ENCODE measurements around the gene RMND5B.
"Not testable (repeated sequence)": the region's sequence is repeated elsewhere in the genome, so short reads cannot be mapped to it uniquely, and the experiment has no call there.

RMND5B gene, protein sequence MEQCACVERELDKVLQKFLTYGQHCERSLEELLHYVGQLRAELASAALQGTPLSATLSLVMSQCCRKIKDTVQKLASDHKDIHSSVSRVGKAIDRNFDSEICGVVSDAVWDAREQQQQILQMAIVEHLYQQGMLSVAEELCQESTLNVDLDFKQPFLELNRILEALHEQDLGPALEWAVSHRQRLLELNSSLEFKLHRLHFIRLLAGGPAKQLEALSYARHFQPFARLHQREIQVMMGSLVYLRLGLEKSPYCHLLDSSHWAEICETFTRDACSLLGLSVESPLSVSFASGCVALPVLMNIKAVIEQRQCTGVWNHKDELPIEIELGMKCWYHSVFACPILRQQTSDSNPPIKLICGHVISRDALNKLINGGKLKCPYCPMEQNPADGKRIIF

DNA sequence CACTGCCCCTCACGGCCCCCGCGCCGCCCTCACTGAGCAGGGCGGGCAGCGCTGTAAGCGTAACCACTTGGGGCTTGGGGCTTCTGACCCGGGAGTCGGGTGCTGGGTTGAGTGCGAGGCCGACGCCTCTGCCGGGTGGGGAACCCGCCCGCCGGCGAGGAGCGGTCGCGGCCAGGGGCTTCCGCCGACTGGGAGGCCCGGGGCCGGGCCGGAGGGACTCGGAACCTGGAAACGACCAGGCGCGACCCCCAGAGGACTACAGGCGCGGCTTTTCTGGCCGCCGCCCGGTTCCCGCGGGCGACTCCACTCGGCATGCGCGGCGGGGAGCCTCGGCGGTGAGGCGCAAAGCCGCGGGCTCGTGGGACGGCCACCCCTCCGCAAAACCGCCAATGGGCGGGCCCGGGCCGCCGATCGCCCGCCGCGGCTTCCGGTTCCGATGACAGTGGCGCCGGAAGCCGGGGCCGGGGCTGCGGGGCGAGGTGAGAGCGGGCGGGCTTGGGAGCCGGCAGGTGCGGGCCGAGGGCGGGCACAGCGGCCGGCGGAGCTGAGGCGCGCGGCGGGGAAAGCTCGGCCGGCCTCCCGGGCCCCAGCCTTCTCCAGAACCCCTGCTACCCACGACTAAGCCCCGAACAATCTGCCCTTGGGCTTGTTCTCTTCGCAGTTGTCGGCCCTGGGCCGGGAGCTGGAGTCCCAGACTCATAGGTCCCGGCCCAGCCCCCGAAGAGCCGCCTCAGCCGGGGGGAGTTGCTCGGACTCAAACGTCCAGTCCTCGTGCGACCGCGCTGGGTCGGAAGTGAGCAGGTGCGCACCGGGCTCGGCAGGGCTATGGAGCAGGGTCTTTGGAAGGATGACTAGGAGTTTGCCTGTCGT, at the start of gene RMND5B:
Gene RMND5B, plus strand, starts transcription at position 439 of the 870 bp plus-strand sequence. CDS start 7,106 bp downstream, outside the sequence.
- DNase-seq (ENCODE audit: low read depth): no peak
- H3K4me3 ChIP-seq (ENCODE audit: low read depth, low read length): peak within 1 kb of the TSS; percentile 74

DNA sequence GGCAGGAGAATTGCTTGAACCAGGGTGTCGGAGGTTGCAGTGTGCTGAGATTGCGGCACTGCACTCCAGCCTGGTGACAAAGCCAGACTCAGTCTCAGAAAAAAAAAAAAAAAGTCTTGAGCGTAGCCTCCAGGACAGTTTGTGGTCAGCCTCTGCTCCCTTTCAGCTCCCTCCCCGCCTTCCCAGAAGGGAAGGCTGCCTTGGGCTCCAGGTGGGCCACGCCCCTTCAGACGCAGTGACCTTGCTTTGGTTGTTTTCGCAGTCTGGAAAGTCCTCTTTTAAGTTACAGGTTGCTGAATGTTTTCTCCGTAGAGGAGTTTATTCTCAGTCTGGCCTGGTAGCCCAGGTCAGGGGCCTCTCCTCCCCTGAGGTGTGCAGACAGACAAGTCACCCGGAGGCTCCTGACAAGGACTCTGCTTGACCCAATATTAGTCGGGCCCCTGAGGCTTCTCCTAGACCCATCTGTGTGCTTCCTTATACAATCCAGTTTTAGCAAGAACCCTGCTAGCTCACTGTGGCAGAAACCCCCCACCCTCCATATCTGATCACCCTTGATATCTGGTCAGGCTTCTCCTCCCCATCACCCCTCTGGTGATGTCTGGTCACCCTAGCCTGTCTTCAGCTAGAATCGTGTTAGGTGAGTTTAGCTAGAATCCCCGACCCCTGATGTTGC, 49.1 kb upstream of the RMND5B start:
- H3K4me3 ChIP-seq (ENCODE audit: low read depth, low read length): no peak overlapping the region
- DNase-seq (ENCODE audit: low read depth): no peak

DNA sequence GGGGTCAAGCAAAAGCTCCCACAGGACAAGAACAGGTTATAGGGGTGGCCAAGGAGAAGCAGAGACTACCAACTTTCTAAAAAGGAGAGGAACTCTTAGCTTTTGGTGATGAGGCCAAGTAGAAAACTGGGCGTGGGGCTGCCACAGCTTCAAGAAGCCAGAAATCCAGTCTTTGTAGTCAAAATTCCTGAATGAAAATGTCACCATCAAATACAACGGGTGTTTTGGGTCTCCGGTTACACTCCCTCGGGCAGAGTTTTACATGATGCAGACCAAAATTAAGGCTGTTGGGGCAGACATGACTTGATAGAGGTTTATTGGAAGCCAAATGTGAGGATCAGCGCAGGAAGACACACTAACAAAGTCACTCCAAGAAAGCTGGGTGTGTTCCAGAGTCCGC, 46.9 kb upstream of the RMND5B start:
- no peak overlapping the region for H3K4me3 ChIP-seq (ENCODE audit: low read depth, low read length)
- no peak for DNase-seq (ENCODE audit: low read depth)

DNA sequence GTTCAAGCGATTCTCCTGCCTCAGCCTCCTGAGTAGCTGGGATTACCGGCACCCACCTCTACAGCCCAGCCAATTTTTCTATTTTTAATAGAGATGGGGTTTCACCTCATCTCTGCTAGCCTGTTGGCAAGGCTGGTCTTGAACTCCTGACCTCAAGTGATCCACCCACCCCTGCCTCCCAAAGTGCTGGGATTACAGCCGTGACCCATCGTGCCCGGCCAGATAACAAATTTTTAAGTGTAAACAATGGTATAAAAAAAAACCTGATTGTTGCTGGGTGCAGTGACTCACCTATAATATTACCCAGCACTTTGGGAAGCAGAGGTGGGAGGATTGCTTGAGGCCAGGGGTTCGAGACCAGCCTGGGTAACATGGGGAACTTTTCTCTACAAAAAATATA, 45.5 kb upstream of the RMND5B start:
- DNase-seq (ENCODE audit: low read depth): no peak
- H3K4me3 ChIP-seq (ENCODE audit: low read depth, low read length): no peak overlapping the region

DNA sequence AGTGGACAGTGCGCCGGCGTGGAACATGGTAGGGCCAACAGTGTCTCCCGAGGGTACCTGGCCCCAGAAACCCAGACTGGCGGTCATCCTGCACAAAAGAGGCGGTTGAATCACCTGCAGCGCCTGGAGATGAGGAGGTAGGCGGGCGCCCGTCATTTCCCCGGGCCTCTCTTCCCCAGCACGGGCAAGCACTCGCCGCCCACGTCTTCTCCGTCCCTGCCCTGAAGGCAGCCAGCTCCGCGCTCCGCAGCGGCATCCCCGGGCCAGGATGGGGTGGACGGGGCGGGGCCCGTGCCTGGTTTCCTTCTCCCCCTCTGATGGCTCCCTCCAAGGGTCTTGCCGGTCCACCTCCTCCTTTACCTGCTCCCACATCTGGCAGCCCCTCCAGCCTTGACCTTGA, 44.5 kb upstream of the RMND5B start:
- DNase-seq (ENCODE audit: low read depth): no peak
- no peak overlapping the region for H3K4me3 ChIP-seq (ENCODE audit: low read depth, low read length)

DNA sequence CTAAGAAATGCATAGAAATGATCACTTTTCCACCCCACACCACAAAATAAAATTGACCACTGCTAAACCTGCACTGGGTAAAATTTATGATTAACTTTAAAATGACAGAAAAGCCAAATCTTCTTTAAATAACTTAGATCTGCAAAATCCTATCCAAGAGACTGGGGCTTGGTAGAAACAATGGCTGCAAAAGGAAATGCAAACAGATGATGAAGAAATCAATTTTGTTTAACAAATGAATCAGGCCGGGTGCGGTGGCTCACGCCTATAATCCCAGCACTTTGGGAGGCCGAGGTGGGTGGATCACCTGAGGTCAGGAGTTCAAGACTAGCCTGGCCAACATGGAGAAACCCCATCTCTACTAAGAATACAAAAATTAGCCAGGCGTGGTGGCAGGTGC, 43.6 kb upstream of the RMND5B start:
- DNase-seq (ENCODE audit: low read depth); H3K4me3 ChIP-seq (ENCODE audit: low read depth, low read length): not testable (repeated sequence)

DNA sequence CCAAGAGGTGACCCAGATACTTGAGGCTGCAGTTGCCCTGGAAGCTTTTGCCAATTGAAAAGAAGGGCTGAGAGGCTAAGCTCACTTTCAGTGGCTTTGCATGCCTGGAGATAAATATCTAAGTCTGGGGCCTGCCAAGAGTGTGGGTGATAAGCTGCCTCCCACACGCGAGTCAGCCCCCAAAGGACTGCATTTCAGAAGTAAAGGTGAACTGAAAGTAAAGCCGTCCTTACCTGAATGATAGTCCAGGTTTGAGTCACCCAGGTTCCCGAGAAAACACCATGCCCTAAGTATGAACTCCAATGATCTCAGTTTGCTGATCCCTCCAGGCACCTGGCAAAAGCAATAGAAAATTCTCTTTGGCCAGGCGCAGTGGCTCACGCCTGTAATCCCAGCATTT, 40.0 kb upstream of the RMND5B start:
- DNase-seq (ENCODE audit: low read depth): no peak
- H3K4me3 ChIP-seq (ENCODE audit: low read depth, low read length): no peak overlapping the region

DNA sequence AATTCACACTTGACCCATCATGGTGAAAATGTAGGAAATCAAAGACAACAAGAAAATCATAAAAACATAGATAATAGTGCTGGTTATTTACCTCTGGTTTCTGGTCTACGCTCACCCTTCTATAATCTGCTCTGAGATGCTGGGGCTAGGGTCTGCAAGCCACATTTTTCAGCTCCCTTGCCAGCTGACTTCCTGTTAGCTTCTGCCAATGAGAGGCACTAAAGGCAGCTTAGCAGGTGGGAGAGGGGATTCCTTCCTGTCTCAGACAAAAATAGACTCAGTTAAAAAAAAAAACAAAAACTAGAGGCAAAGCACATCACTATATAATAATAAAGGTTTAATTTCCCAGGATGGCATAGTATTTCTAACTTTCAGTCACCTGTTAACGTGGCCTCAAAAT, 37.7 kb upstream of the RMND5B start:
- no peak overlapping the region for H3K4me3 ChIP-seq (ENCODE audit: low read depth, low read length)

DNA sequence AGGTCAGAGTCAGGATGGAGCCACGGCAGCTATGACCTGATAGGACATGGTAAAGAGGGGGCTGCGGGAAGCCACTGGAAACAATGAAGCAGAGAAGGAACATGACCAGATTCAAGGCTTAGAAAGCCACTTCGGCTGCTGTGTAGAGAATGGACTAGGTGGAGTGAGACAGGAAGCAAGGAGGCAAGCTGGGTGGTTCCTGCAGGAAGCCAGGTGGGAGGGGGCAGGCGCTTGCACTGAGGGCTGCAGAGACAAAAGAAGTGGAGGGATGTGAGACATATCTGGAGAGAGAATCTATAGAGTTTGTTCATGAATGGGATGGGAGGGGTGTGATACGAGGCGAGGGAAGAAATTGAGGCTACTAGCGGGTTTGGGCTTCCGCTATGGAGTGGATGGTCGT, 36.5 kb upstream of the RMND5B start:
- DNase-seq (ENCODE audit: low read depth): no peak
- no peak overlapping the region for H3K4me3 ChIP-seq (ENCODE audit: low read depth, low read length)

More for the DNA sequence above, 37.7 kb upstream of the RMND5B start:
- DNase-seq (ENCODE audit: low read depth): no peak

DNA sequence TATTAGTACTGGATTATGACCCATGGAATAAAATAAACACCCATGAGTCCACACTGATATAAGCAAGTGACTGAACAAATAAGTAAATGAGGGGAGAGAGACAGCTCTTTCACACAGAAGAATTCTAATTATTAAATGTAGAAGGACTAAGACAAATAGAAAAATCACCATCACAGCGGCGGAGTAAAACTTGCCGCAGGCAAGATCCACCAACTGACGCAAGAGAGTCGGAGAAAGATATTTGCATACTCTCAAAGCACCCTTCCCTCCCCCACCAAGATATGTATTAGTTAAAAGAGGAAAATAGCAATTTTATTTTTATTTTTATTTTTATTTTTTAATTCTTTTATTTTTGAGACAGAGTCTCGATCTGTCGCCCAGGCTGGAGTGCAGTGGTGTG, 32.1 kb upstream of the RMND5B start:
- no peak for DNase-seq (ENCODE audit: low read depth)
- H3K4me3 ChIP-seq (ENCODE audit: low read depth, low read length): no peak overlapping the region

DNA sequence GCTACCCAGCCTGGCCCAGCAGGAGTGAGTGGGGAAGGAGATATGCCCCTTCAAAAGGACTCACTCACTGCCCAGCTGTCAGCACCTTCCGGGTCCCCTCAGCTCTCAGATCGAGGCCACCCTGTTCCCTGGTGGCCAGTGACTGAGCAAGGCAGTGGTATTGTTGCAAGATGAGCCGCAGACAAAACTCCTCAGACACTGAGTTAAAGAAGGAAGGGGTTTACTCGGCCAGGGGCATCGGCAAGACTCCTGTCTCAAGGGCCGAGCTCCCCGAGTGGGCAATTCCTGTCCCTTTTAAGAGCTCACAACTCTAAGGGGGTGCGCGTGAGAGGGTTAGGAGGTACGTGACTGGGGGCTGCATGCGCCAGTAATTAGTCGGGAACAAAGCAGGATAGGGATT, 27.2 kb upstream of the RMND5B start:
- no peak overlapping the region for H3K4me3 ChIP-seq (ENCODE audit: low read depth, low read length)
- no peak for DNase-seq (ENCODE audit: low read depth)

DNA sequence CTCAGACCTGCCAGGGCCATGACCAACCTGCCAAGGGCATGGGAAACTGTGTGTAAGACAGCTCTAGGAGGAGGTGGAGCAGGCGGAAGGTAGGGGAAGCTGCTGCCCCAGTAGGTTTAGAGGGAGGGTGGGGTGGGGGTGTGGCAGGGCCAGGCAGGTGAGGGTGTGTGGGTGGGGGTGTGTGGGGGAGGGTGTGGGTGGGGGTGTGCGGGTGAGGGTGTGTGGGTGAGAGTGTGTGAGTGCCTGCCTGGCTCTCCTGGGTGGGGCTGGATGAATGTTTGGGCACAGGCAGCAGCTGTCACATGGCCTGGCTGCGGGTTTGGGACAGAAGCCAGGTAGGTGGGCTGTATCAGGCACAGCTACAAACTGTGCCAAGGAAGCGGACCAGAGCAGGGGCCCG, 26.3 kb upstream of the RMND5B start:
- DNase-seq (ENCODE audit: low read depth): no peak
- no peak overlapping the region for H3K4me3 ChIP-seq (ENCODE audit: low read depth, low read length)

DNA sequence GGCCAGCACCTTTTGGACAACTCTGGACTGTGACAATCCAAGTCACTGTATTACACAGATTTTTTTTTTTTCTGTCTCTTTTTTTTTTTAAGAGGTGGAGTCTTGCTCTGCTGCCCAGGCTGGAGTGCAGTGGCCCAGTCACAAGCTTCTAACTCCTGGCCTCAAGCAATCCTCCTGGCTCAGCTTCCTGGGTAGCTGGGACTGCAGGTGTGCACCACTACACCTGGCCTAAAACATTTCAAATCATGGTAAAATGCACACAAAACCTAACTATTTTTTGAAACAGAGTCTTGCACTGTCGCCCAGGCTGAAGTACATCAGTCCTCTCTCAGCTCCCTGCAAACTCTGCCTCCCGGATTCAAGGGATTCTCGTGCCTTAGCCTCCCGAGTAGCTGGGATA, 24.7 kb upstream of the RMND5B start:
- DNase-seq (ENCODE audit: low read depth): no peak

DNA sequence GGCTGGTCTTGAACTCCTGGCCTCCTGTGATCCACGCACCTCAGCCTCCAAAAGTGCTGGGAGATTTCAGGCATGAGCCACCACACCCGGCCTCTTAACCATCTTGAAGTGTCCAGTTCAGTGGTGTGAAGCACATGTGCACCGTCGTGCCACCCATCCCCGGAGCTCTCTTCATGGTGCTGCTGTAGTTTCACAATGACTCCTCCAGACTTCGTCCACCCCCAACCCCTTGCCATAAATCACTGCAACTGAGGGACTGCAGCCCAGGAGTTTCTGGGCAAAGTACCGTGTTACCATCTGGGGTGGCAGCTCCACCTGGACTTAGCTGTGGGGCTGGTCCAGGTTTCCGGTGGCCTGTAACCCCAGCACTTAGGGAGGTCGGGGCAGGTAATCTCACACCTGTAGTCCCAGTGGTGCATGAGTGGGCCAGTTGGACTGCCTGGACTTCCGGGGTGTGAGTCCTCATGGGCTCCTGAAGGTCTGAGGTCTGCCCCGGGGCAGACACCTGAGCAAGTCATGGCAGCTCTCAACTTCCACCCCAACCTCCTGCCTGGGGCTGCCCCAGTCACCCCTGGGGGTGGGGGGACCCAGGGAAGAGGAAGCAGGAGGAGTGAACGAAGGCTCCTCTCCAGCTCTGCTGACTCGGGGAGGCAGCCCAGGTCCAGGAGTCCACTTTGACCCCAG, 24.1 kb upstream of the RMND5B start:
- no peak overlapping the region for H3K4me3 ChIP-seq (ENCODE audit: low read depth, low read length)
- DNase-seq (ENCODE audit: low read depth): no peak

More for the DNA sequence above, 24.7 kb upstream of the RMND5B start:
- H3K4me3 ChIP-seq (ENCODE audit: low read depth, low read length): no peak overlapping the region

DNA sequence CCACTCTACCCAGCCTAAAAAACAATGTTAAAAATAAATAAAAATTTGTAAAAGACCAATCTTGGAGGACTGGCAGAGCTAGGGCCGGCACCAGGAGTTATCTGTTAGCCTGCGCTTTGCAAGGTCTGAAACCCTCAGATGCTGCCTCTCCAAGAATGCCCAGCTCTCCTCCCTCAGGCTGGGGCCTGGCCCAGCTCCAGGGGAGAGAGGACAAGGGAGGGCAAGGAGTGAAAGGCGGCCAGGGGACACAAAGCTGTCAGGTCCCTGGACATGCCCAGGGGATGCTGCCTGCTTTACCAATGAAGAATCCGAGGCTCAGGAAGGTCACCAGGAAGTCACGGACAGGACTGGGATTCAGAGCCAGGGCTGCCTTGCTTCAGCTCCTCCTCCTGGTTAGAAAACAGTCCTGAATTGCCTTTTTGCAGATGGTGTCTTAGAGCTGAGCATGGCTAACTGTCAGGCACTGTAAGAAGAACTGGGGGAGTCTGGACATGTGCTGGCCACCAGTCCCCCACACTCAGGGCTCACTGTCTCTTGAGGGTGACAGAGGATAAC, 23.0 kb upstream of the RMND5B start:
- H3K4me3 ChIP-seq (ENCODE audit: low read depth, low read length): no peak overlapping the region
- DNase-seq (ENCODE audit: low read depth): no peak

DNA sequence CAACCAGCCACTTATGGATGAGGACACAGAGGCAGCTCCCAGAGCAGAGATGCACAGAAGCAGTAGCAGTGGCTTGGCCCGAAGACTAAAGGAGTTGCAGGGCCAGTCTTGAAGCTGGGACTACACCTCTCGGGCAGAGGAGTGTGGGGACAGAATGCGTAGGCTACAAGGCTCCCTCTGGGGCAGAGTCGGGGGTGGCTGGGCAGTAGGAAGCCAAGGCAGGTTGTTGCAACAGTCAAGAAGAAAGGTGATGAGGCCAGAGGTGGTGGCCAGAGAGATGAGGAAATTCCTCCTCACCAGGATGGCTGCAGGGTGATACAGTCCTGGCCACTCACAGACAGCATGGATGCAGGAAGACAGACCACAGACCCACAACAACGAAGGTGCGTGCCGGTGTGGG, 22.4 kb upstream of the RMND5B start:
- no peak overlapping the region for H3K4me3 ChIP-seq (ENCODE audit: low read depth, low read length)
- no peak for DNase-seq (ENCODE audit: low read depth)

DNA sequence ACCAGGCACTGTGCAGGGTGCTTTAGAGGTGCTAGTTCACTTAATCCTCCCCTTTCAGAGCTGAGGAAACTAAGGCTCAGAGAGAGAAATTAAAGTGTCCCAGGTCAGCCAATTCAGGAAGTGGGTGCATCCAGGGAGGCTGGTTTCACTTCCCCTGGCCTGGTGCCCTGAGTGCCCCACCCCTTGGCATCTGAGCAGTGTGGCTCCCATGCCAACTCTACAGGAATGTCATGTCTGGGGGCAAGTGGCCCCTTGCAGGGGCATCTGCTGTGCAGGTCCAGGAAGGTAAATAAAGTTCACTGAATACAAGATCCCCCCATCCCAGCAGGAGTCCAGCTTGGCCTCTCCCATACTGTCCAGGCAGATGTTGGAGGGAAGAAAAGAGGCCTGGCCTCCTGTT, 21.8 kb upstream of the RMND5B start:
- no peak overlapping the region for H3K4me3 ChIP-seq (ENCODE audit: low read depth, low read length)
- no peak for DNase-seq (ENCODE audit: low read depth)

DNA sequence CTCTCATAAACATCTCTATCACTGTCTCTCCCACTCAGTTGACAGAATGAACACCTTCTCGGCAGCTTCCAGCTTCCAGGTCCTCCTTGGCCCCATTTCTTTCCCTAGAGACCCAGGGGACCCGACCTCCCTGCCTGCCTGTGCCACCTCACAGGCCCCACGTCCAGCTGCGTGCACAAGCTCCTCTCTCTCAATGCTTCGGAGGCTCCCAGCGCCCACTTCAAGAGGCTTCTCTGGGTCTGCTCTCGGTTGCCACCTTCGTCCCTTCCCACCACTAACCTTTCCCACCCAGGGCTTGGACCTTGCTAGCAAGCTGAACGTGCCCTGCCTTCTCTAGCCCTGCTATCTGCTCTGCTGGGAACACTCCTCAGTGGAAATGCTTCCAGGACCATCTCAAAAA, 20.3 kb upstream of the RMND5B start:
- no peak for DNase-seq (ENCODE audit: low read depth)
- no peak overlapping the region for H3K4me3 ChIP-seq (ENCODE audit: low read depth, low read length)

DNA sequence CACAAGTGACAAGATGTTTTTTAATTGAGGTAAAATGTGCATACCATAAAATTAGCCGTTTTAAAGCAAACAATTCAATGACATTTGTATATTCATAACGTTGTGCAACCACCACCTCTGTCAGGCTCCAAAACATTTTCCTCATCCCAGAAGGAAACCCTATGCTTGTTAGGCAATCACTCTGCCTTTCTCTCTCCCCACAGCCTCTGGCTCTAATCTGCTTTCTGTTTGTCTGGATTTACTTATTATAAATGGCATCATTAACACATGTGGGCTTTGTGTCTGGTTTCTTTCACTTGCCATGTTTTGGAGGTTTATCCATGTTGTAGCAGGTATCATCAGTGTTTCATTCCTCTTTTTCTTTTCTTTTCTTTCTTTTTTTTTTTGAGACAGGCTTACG, 18.9 kb upstream of the RMND5B start:
- H3K4me3 ChIP-seq (ENCODE audit: low read depth, low read length): no peak overlapping the region
- DNase-seq (ENCODE audit: low read depth): no peak
